Psoas muscle (tissue), 8 donors: Measurements from ENCODE around the gene LARP1. TPM values are rescaled to one million over a fixed set of nuclear protein-coding genes. Genes with fewer than 3 reads are reported as not detected.

Experiments used
- ATAC-seq, 4 donors: fragments of 200-7000 bp; cut with Tn5 transposase; one replicate each; pipeline ENCODE4 v1.9.1; 2020; ENCODE audit warnings: moderate library complexity in 3 of 4, mild to moderate bottlenecking in 2 of 4
- DNase-seq, 2 donors: peaks; one replicate each; pipeline ENCODE4 v3.0.0-alpha.2; 2020
- H3K27ac ChIP-seq: fragments of 200-600 bp; one replicate; pipeline ENCODE4 v1.8.0; 2022
- H3K27me3 ChIP-seq, 3 donors: fragments of 200-600 bp in 1 of 3; one replicate each; pipeline versions ENCODE4 v1.6.1 to v1.8.0; 2013 to 2022; ENCODE audit warnings: low read length in 2 of 3, mild to moderate bottlenecking in 2 of 3, moderate library complexity in 1 of 3; ENCODE audit not compliant: insufficient read depth in 3 of 3
- H3K36me3 ChIP-seq, 2 donors: fragments of 200-600 bp in 1 of 2; one replicate each; pipeline versions ENCODE4 v1.6.1 to v1.8.0; 2013 to 2022; ENCODE audit warnings: low read depth in 1 of 2, mild to moderate bottlenecking in 1 of 2, moderate library complexity in 1 of 2; ENCODE audit not compliant: insufficient read depth in 1 of 2
- H3K4me1 ChIP-seq: fragments of 200-600 bp; one replicate; pipeline ENCODE4 v1.8.0; 2022
- H3K4me3 ChIP-seq: fragments of 200-600 bp; one replicate; pipeline ENCODE4 v1.8.0; 2022; ENCODE audit warnings: mild to moderate bottlenecking
- H3K9me3 ChIP-seq: fragments of 200-600 bp; one replicate; pipeline ENCODE4 v1.8.0; 2022
- CTCF ChIP-seq: fragments of 200-600 bp; IDR thresholded peaks from one replicate; pipeline ENCODE4 v1.8.0; 2022; ENCODE audit warnings: antibody characterized with exemption
- WGBS, 3 donors: extraction: QIAGEN DNeasy Blood & Tissue Kit; methylation state at CpG; one replicate each; pipeline versions ENCODE4 v1.1.6 to v1.1.7; 2013; 5-methylcytosine and 5-hydroxymethylcytosine counted together
- intact Hi-C, 2 donors: fragments of 100-400 bp; cut with DNase I; formaldehyde crosslinking; loops; one replicate each; pipeline versions ENCODE4 v1.11.0 to v1.14.2; 2022
- polyA plus RNA-seq, 3 donors: library from polyadenylated mRNA; stranded (reverse); fragments of 200-250 nt; gene quantifications; one replicate each; pipeline ENCODE4 v1.2.3, GENCODE V29; 2013
- total RNA-seq, 4 donors: library from RNA; stranded (reverse); fragmentation: NEBNext Ultra II Directional in 2 of 4; extraction: Animal tissue kit (Norgen Biotek cat#: 25700) in 2 of 4; gene quantifications; one replicate each; pipeline versions ENCODE4 v1.2.1 to v1.2.4, GENCODE V29; 2021 to 2023
- donor health status: healthy with polysubstance abuse.
- donor health status: DM: no; HTN: no; CAD: no; lungs with moderate emphysema.
- donor health status: Bipolar disorder and iron deficiency.
- donor health status: healthy.
- donor health status: DM: yes; HTN: yes; CAD: no.
- donor health status: DM: no; HTN: no; CAD: no.
- donor health status: DM: no; HTN: no; CAD: no.
- donor health status: DM: yes; HTN: yes; CAD: no.

LARP1 gene
- total and polyA plus RNA-seq, 7 donors, result 34.1 to 173 (median 108) TPM

GRCh38 chr5:154714266-154714986, 40.8 kb upstream of the LARP1 start:
- ATAC-seq (no peak), DNase-seq (no peak)
- 78 to 85% (median 83%) methylated on average over 10 of the region's 10 CpGs for WGBS, 3 donors
- TF ChIP-seq CTCF, result no peak
- Histone ChIP-seq H3K9me3 (no peaks in the 10 kb centered on the region), H3K27ac (no peak overlapping the region), H3K4me1 (peaks cover 25% of the 10 kb centered on the region), H3K27me3 (no peaks in the 10 kb centered on the region), H3K4me3 (no peak overlapping the region), H3K36me3 (no peaks in the 10 kb centered on the region)
- intact Hi-C loops, result no loop called here

GRCh38 chr5:154721481-154722058, 33.6 kb upstream of the LARP1 start:
- no peak for ATAC-seq
- no peak overlapping the region for H3K4me3 ChIP-seq
- intact Hi-C loops, result no loop called here

GRCh38 chr5:154722097-154722496, 33.1 kb upstream of the LARP1 start:
- peaks cover 28% of the 10 kb centered on the region for H3K4me1 ChIP-seq
- no peak for ATAC-seq
- intact Hi-C loops, result no loop called here
- H3K36me3 ChIP-seq, result no peaks in the 10 kb centered on the region
- H3K9me3 ChIP-seq, result no peaks in the 10 kb centered on the region
- no peak overlapping the region for H3K27ac ChIP-seq
- WGBS, 3 donors, result 80 to 89% (median 84%) methylated on average over 4 of the region's 4 CpGs
- no peak overlapping the region for H3K4me3 ChIP-seq
- no peak for DNase-seq
- no peak for TF ChIP-seq CTCF
- no peaks in the 10 kb centered on the region for H3K27me3 ChIP-seq

More at GRCh38 chr5:154721481-154722058, 33.6 kb upstream of the LARP1 start:
- Histone ChIP-seq H3K4me1 (peaks cover 28% of the 10 kb centered on the region), H3K36me3 (no peaks in the 10 kb centered on the region), H3K27me3 (no peaks in the 10 kb centered on the region), H3K9me3 (no peaks in the 10 kb centered on the region), H3K27ac (no peak overlapping the region)
- DNase-seq, result no peak
- 59 to 72% (median 59%) methylated on average over 5 of the region's 5 CpGs for WGBS, 3 donors
- TF ChIP-seq CTCF, result no peak

- H3K36me3 ChIP-seq, result no peaks in the 10 kb centered on the region
- H3K4me1 ChIP-seq, result peaks cover 28% of the 10 kb centered on the region
- no peak for TF ChIP-seq CTCF
- no peaks in the 10 kb centered on the region for H3K9me3 ChIP-seq
- no peak overlapping the region for H3K27ac ChIP-seq
- 95 to 97% (median 96%) methylated on average over 2 of the region's 2 CpGs for WGBS, 3 donors
- intact Hi-C loops, result no loop called here
- DNase-seq (no peak), ATAC-seq (no peak)
- no peaks in the 10 kb centered on the region for H3K27me3 ChIP-seq
- H3K4me3 ChIP-seq, result no peak overlapping the region
Observed at GRCh38 chr5:154722936-154723335, 32.2 kb upstream of the LARP1 start.
